VCaP (cell line): Measurements from ENCODE around the gene OR1E1.
"Not testable (repeated sequence)": the region's sequence is repeated elsewhere in the genome, so short reads cannot be mapped to it uniquely, and the experiment has no call there.

Experiments
- H3K27ac ChIP-seq: fragments of 450-650 bp; 2 replicates; pipeline ENCODE4 v1.5.1; 2017
- TF ChIP-seq, protein P1 (sequence below): fragments of 450-650 bp; conservative IDR thresholded peaks from 2 replicates; pipeline ENCODE4 v1.5.1; 2017; ENCODE audit warnings: mild to moderate bottlenecking, moderate library complexity

Gene OR1E1

DNA sequence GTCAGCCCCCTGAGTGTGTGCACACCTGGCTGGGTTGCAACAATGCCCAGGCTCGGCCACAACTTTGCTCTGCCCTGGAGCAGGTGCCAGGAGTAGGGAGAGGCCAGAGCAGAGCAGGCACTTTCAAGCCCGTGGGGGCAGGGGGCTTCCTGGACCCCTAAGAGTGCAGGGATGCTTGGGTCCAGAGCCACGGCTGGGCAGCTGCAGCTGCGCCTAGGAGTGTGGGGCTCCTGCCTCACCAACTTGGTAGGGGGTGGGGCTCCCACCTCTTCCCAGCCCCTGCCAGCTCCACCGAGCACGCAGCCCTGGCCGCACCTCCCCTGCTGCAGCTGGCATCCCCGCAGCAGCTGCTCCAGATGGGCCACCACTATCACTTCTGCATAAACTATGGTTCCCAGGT lies 19.9 kb downstream of the OR1E1 start:
- TF ChIP-seq, protein P1, sequence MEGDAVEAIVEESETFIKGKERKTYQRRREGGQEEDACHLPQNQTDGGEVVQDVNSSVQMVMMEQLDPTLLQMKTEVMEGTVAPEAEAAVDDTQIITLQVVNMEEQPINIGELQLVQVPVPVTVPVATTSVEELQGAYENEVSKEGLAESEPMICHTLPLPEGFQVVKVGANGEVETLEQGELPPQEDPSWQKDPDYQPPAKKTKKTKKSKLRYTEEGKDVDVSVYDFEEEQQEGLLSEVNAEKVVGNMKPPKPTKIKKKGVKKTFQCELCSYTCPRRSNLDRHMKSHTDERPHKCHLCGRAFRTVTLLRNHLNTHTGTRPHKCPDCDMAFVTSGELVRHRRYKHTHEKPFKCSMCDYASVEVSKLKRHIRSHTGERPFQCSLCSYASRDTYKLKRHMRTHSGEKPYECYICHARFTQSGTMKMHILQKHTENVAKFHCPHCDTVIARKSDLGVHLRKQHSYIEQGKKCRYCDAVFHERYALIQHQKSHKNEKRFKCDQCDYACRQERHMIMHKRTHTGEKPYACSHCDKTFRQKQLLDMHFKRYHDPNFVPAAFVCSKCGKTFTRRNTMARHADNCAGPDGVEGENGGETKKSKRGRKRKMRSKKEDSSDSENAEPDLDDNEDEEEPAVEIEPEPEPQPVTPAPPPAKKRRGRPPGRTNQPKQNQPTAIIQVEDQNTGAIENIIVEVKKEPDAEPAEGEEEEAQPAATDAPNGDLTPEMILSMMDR = no peak
- H3K27ac ChIP-seq = no peak overlapping the region

DNA sequence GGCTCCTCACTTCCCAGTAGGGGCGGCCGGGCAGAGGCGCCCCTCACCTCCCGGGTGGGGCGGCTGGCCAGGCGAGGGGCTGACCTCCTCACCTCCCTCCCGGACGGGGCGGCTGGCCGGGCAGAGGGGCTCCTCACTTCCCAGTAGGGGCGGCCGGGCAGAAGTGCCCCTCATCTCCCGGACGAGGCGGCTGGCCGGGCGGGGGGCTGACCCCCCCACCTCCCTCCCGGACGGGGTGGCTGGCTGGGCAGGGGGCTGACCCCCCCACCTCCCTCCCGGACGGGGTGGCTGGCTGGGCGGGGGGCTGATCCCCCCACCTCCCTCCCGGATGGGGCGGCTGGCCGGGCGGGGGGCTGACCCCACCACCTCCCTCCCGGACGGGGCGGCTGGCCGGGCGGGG lies 27.0 kb downstream of the OR1E1 start:
- not testable (repeated sequence) for H3K27ac ChIP-seq
